ENCODE results near the gene RAB19.

- TF ChIP-seq, protein P1, sequence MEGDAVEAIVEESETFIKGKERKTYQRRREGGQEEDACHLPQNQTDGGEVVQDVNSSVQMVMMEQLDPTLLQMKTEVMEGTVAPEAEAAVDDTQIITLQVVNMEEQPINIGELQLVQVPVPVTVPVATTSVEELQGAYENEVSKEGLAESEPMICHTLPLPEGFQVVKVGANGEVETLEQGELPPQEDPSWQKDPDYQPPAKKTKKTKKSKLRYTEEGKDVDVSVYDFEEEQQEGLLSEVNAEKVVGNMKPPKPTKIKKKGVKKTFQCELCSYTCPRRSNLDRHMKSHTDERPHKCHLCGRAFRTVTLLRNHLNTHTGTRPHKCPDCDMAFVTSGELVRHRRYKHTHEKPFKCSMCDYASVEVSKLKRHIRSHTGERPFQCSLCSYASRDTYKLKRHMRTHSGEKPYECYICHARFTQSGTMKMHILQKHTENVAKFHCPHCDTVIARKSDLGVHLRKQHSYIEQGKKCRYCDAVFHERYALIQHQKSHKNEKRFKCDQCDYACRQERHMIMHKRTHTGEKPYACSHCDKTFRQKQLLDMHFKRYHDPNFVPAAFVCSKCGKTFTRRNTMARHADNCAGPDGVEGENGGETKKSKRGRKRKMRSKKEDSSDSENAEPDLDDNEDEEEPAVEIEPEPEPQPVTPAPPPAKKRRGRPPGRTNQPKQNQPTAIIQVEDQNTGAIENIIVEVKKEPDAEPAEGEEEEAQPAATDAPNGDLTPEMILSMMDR (IDR thresholded peaks at IDR 0.05; ENCODE audit: insufficient read depth, low read length): no peak
- no peak for TF ChIP-seq SPI1 (IDR thresholded peaks at IDR 0.05; ENCODE audit: borderline replicate concordance, low read depth)
- no peak for TF ChIP-seq GABPA (IDR thresholded peaks at IDR 0.05; ENCODE audit: low read depth)
Observed at GRCh38 chr7:140403878-140404564, at the start of gene RAB19.

Data from HL-60 (cell line).